Nephron (organoid): ENCODE data around the gene MYBPHL.

Experiments
- H3K27ac Mint-ChIP-seq, 3 experiments: 2 replicates each; pipeline ENCODE4 v1.8.0; 2020; ENCODE audit warnings: mixed read lengths in 3 of 3, mild to moderate bottlenecking in 2 of 3, moderate library complexity in 1 of 3
- H3K27me3 Mint-ChIP-seq: 2 replicates; pipeline ENCODE4 v1.8.0; 2021; ENCODE audit warnings: low read depth, mild to moderate bottlenecking, moderate library complexity, mixed read lengths
- H3K36me3 Mint-ChIP-seq: 2 replicates; pipeline ENCODE4 v1.8.0; 2020; ENCODE audit warnings: low read depth, mixed read lengths
- H3K4me1 Mint-ChIP-seq: 2 replicates; pipeline ENCODE4 v1.8.0; 2020; ENCODE audit warnings: mixed read lengths
- H3K4me3 Mint-ChIP-seq, 3 experiments: 2 replicates each; pipeline ENCODE4 v1.8.0; 2020; ENCODE audit warnings: mild to moderate bottlenecking in 3 of 3, mixed read lengths in 3 of 3, moderate library complexity in 2 of 3
- H3K9me3 Mint-ChIP-seq: 2 replicates; pipeline ENCODE4 v1.8.0; 2020; ENCODE audit warnings: mixed read lengths
- TF ChIP-seq, protein P1 (sequence below), 3 experiments: fragments of 200-600 bp; sonication (generic); IDR thresholded peaks; one replicate each; pipeline ENCODE4 v1.5.0; 2021; ENCODE audit warnings: antibody characterized with exemption in 3 of 3; ENCODE audit not compliant: unreplicated experiment in 3 of 3

MYBPHL gene

DNA sequence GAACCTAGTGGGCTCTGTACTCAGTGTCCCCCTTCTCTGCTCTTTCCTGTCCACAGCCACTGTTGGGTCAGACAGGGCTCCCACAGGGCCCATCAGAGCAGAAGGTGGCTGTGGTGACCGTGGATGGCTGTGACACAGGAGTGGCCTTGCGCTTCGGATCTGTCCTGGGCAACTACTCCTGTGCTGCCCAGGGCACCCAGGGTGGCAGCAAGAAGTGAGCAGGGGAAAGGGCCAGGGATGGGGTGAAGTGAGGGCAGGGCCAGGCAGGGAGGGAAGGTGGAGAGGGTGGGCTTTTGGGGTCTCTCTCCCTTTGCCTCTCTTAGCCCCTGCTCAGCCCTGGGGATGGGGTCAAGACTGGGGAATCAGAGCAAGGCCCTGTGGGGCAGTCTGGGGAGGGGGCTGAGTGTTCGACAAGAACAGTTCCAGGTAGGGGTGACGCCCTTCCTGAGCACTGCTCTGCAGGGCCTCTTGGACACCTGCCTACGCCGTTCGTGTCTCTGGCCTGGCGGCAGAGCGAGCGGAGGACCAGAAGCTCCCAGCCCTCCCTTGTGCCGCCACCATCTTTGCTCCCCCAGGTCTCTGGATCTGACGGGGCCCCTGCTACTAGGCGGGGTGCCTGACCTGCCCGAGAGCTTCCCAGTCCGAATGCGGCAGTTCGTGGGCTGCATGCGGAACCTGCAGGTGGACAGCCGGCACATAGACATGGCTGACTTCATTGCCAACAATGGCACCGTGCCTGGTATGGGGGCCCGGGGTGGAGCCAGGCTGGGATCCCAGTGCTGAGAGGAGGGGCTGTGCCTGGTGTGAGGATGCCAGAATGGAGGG is 44.4 kb downstream of the MYBPHL start:
- TF ChIP-seq, protein P1, sequence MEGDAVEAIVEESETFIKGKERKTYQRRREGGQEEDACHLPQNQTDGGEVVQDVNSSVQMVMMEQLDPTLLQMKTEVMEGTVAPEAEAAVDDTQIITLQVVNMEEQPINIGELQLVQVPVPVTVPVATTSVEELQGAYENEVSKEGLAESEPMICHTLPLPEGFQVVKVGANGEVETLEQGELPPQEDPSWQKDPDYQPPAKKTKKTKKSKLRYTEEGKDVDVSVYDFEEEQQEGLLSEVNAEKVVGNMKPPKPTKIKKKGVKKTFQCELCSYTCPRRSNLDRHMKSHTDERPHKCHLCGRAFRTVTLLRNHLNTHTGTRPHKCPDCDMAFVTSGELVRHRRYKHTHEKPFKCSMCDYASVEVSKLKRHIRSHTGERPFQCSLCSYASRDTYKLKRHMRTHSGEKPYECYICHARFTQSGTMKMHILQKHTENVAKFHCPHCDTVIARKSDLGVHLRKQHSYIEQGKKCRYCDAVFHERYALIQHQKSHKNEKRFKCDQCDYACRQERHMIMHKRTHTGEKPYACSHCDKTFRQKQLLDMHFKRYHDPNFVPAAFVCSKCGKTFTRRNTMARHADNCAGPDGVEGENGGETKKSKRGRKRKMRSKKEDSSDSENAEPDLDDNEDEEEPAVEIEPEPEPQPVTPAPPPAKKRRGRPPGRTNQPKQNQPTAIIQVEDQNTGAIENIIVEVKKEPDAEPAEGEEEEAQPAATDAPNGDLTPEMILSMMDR (IDR thresholded peaks at IDR 0.05; ENCODE audit: unreplicated experiment in 3 of 3) = no peak
- Mint-ChIP-seq H3K27me3 (no peaks in the 10 kb centered on the region), H3K4me1 (peaks cover 1% of the 10 kb centered on the region), H3K9me3 (no peaks in the 10 kb centered on the region), H3K4me3 (no peak overlapping the region), H3K27ac (no peak overlapping the region), H3K36me3 (peaks cover 6% of the 10 kb centered on the region)

DNA sequence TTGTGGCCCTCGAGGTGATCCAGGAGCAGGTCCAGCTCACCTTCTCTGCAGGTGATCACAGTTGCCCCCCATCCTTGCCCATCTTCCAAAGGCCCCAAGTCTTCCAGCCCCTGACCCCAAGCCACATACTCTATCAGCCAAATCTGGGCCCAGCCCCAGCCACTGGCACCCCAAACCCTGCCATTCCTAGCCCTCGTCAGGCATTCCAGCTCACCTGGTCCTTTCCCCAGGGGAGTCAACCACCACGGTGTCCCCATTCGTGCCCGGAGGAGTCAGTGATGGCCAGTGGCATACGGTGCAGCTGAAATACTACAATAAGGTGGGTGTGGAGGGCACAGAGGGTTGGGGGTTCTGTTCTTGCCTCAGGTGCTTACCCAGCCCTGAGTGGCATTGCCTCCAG is 45.2 kb downstream of the MYBPHL start:
- no peaks in the 10 kb centered on the region for H3K27me3 Mint-ChIP-seq

GRCh38 chr1:109261006-109261405 is 45.8 kb downstream of the MYBPHL start:
- Mint-ChIP-seq H3K9me3 (no peaks in the 10 kb centered on the region), H3K4me3 (no peak overlapping the region), H3K27me3 (peaks cover 3% of the 10 kb centered on the region), H3K36me3 (peaks cover 5% of the 10 kb centered on the region), H3K4me1 (peaks cover 11% of the 10 kb centered on the region), H3K27ac (no peak overlapping the region)
- TF ChIP-seq, protein P1 (IDR thresholded peaks at IDR 0.05; ENCODE audit: unreplicated experiment in 3 of 3) = no peak

More for the DNA sequence above, 45.2 kb downstream of the MYBPHL start:
- H3K36me3 Mint-ChIP-seq = peaks cover 5% of the 10 kb centered on the region
- peaks cover 8% of the 10 kb centered on the region for H3K4me1 Mint-ChIP-seq
- TF ChIP-seq, protein P1 (IDR thresholded peaks at IDR 0.05; ENCODE audit: unreplicated experiment in 3 of 3) = no peak
- H3K4me3 Mint-ChIP-seq = no peak overlapping the region
- no peak overlapping the region for H3K27ac Mint-ChIP-seq
- no peaks in the 10 kb centered on the region for H3K9me3 Mint-ChIP-seq

DNA sequence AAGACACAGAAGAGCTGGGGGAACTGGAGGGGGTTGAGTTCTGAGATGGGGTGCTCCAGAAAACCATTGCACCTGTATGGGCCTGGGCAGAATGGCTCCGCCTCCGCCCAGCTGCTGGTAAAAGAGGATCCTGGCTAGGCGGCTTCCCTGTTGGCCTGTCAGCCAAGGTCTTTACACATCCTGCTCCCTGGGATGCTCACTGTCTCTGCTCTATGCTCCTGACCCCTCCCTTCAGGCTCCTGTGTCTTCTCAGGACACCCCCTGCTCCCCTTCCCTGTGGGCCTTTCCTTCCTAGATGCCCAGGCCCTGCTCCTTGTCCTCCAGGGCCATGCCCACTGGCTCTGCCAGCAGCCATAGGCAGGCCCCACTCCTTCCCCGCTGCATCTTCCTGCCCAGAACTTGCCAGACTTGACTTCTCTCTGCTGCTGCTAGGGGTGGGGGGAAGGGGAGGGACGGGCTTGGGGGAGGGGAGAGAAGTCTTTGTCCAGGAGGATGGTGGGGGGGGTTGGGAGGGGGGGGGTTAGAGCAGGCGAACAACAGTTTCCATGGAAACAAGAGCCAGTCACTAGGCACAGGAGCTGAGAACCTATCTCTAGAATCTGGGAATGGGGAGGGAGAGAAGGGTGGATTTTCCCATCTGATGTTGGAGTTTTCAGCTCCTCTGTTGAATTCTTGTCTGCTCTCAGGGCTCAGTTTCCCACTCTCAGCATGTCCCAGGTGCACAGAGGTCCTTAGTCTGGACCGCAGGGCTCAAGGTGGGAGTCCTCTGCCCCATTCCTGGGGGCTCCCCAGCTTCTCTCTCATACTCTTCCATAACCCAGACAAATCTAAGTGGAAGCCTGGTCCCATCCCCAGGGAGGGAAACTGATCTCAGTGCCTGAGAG is 46.9 kb downstream of the MYBPHL start:
- H3K9me3 Mint-ChIP-seq = no peaks in the 10 kb centered on the region
- H3K27me3 Mint-ChIP-seq = peaks cover 4% of the 10 kb centered on the region
- H3K36me3 Mint-ChIP-seq = peaks cover 5% of the 10 kb centered on the region
- TF ChIP-seq, protein P1 (IDR thresholded peaks at IDR 0.05; ENCODE audit: unreplicated experiment in 3 of 3) = no peak
- peaks cover 22% of the 10 kb centered on the region for H3K4me1 Mint-ChIP-seq
- no peak overlapping the region for H3K4me3 Mint-ChIP-seq
- no peak overlapping the region for H3K27ac Mint-ChIP-seq

- H3K36me3 Mint-ChIP-seq = peaks cover 4% of the 10 kb centered on the region
- H3K27me3 Mint-ChIP-seq = peaks cover 4% of the 10 kb centered on the region
- no peaks in the 10 kb centered on the region for H3K9me3 Mint-ChIP-seq
- H3K4me1 Mint-ChIP-seq = peaks cover 28% of the 10 kb centered on the region
- no peak overlapping the region for H3K27ac Mint-ChIP-seq
- TF ChIP-seq, protein P1 (IDR thresholded peaks at IDR 0.05; ENCODE audit: unreplicated experiment in 3 of 3) = no peak
- no peak overlapping the region for H3K4me3 Mint-ChIP-seq
Observed at GRCh38 chr1:109258481-109259466, 48.0 kb downstream of the MYBPHL start.
